Cardiac muscle cell (in vitro differentiated cells and primary cell): ENCODE measurements around the gene POLR3B. TPM values are rescaled to one million over a fixed set of nuclear protein-coding genes. Genes with fewer than 3 reads are reported as not detected.

Source experiments
- DNase-seq, 2 donors: peaks; one replicate each; pipeline versions ENCODE4 v3.0.0 to v3.0.0-alpha.2; 2010 to 2017; ENCODE audit warnings: low read depth in 1 of 2, low spot score in 1 of 2
- H3K27ac ChIP-seq: fragments of 200-600 bp; sonication (generic); 2 replicates; pipeline ENCODE4 v1.5.1; 2016
- H3K27me3 ChIP-seq: fragments of 200-600 bp; sonication (generic); 2 replicates; pipeline ENCODE4 v1.6.0; 2016; ENCODE audit warnings: control low read depth
- H3K36me3 ChIP-seq: fragments of 200-600 bp; sonication (generic); 2 replicates; pipeline ENCODE4 v1.5.1; 2016; ENCODE audit warnings: control low read depth
- H3K4me1 ChIP-seq: fragments of 200-600 bp; sonication (generic); 2 replicates; pipeline ENCODE4 v1.8.1; 2017; ENCODE audit warnings: low read depth, mild to moderate bottlenecking, mixed run types
- H3K4me3 ChIP-seq: fragments of 200-600 bp; sonication (generic); 2 replicates; pipeline ENCODE4 v1.5.1; 2016; ENCODE audit warnings: mild to moderate bottlenecking
- H3K9me3 ChIP-seq: fragments of 200-600 bp; sonication (generic); 2 replicates; pipeline ENCODE4 v1.5.1; 2017; ENCODE audit warnings: low read depth, mild to moderate bottlenecking, control low read depth
- CTCF ChIP-seq: IDR thresholded peaks from 2 replicates; pipeline ENCODE4 v1.5.1; 2012; ENCODE audit warnings: low read depth, mild to moderate bottlenecking, low read length
- polyA plus RNA-seq: library from polyadenylated mRNA; unstranded; fragments of >200 nt; fragmentation: Nextera tagmentation; extraction: Ambion mirVana; gene quantifications from 2 replicates; pipeline ENCODE4 v1.2.1, GENCODE V29; 2016
- total RNA-seq: library from RNA; depleted of rRNA; stranded (reverse); fragments of >200 nt; gene quantifications from 2 replicates; pipeline ENCODE4 v1.2.3, GENCODE V29; 2016

Gene POLR3B
- total and polyA plus RNA-seq, 2 experiments from 2014 or later, result 8.5 to 10.7 TPM

GRCh38 chr12:106499628-106500027 is 142.1 kb downstream of the POLR3B start:
- no peak overlapping the region for H3K27ac ChIP-seq
- H3K9me3 ChIP-seq, result no peaks in the 10 kb centered on the region
- no peak for DNase-seq
- no peak for TF ChIP-seq CTCF
- no peaks in the 10 kb centered on the region for H3K4me1 ChIP-seq
- H3K36me3 ChIP-seq, result peaks cover 16% of the 10 kb centered on the region
- H3K4me3 ChIP-seq, result no peak overlapping the region
- no peaks in the 10 kb centered on the region for H3K27me3 ChIP-seq

GRCh38 chr12:106506691-106507090 is 149.1 kb downstream of the POLR3B start:
- H3K27me3 ChIP-seq, result no peaks in the 10 kb centered on the region
- H3K9me3 ChIP-seq, result no peaks in the 10 kb centered on the region
- TF ChIP-seq CTCF, result no peak
- no peaks in the 10 kb centered on the region for H3K4me1 ChIP-seq
- H3K27ac ChIP-seq, result no peak overlapping the region
- H3K36me3 ChIP-seq, result peaks cover 8% of the 10 kb centered on the region
- no peak for DNase-seq
- no peak overlapping the region for H3K4me3 ChIP-seq

GRCh38 chr12:106508966-106509365 is 151.4 kb downstream of the POLR3B start:
- no peak overlapping the region for H3K27ac ChIP-seq
- peak in 1 of 2 donors; percentile 9 for DNase-seq
- no peak overlapping the region for H3K4me3 ChIP-seq
- peaks cover 7% of the 10 kb centered on the region for H3K36me3 ChIP-seq
- H3K9me3 ChIP-seq, result no peaks in the 10 kb centered on the region
- TF ChIP-seq CTCF, result no peak
- no peaks in the 10 kb centered on the region for H3K27me3 ChIP-seq
- no peaks in the 10 kb centered on the region for H3K4me1 ChIP-seq

- no peak for TF ChIP-seq CTCF
- Histone ChIP-seq H3K9me3 (no peaks in the 10 kb centered on the region), H3K27ac (no peak overlapping the region), H3K36me3 (peaks cover 7% of the 10 kb centered on the region), H3K4me3 (no peak overlapping the region), H3K4me1 (no peaks in the 10 kb centered on the region), H3K27me3 (no peaks in the 10 kb centered on the region)
- DNase-seq, result no peak
These were observed 153.8 kb downstream of the POLR3B start for GRCh38 chr12:106511365-106511764.

DNA sequence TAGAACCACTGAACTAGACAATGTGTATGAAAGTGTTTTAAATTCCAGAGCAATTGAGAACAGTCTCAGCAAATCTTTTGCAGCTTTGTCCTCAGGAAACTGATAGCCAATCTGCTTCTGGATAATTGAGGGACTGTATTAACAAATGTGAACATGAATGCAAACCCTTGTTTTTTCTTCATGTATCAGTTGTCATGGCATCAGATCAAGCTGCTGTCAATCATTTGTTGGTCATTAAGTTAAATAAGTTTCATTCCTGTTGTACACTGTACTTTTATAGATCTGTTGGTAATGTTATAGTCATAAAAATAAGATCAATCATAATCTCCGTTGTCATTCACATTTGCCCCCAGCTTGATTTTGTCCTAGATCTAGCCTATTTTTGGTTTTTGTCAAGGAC is 159.8 kb downstream of the POLR3B start:
- no peak for DNase-seq
- H3K27me3 ChIP-seq, result no peaks in the 10 kb centered on the region
- H3K9me3 ChIP-seq, result no peaks in the 10 kb centered on the region
- no peaks in the 10 kb centered on the region for H3K36me3 ChIP-seq
- no peak overlapping the region for H3K4me3 ChIP-seq
- H3K27ac ChIP-seq, result no peak overlapping the region
- no peak for TF ChIP-seq CTCF
- no peaks in the 10 kb centered on the region for H3K4me1 ChIP-seq

DNA sequence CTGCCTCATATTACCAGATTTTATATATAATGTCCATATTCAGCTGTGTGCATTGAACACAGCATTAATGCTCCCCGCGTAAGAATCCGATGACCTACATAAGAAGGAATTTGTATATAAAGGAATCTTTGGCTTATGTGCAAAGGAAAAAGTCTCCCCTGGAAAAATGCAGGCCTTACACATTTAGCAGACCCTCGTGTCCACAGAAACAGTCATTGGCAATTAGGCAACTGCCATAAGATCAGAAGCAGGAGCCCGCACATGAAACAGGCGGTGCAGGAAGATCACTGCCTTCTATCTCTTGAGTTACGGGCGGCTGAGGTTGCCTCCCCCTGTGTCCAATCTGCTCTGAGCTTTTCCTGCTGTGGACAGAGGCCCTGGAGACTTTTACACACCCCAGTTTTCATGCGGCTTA is 162.1 kb downstream of the POLR3B start:
- DNase-seq, result peak in 1 of 2 donors; percentile 54
- no peak for TF ChIP-seq CTCF
- no peaks in the 10 kb centered on the region for H3K9me3 ChIP-seq
- no peaks in the 10 kb centered on the region for H3K4me1 ChIP-seq
- H3K27ac ChIP-seq, result no peak overlapping the region
- H3K27me3 ChIP-seq, result no peaks in the 10 kb centered on the region
- H3K36me3 ChIP-seq, result no peaks in the 10 kb centered on the region
- no peak overlapping the region for H3K4me3 ChIP-seq
